Measurements from ENCODE around the gene ARMS2.

The ARMS2 gene

DNA sequence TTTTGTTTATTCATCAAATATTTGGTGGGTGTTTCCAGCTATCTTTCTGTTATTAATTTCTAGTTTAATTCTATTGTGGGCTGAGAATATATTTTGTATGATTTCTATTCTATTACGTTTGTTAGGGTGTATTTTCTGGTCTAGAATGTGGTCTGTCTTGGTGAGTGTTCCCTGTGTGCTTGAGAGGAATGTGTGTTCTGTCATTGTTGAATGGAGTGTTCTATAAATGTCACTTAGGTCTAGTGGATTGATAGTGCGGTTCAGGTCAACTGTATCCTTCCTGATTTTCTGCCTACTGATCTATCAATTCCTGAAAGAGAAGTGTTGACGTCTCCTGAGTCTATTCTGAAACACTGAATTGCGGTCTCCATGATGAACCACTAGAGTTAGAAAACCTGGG is 15.4 kb downstream of the ARMS2 start:
- no peak for FAIRE-seq

DNA sequence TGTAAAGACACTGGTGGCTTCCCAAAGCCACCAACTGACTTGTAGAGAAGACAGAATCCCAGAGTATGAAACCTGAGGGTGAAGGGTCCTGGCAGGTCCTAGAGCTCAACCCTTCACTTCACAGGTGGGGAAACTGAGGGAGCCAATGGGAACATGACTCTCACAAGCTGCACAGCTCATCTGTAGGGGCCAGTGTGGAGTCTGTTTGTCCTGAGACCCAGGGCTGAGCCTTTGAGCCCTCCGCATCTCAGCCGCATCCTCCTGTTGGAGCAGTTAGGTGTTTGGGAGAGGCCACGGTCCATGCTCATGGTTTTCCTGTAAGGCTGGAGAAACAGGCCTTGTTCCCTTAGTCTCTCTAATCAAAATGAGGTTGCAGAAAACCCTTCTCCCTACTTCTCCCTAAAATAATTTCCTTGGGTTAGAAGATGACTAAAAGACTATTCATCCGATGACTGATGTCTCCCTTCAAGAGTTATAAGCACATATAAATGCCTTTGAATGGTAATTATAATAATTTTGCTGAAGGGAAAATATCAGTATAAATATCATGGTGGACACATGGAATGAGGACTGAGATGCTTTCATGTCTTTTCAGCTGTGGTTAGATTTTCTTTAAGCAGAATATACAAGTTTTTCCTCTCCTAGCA is 17.2 kb downstream of the ARMS2 start:
- FAIRE-seq (no peak), DNase-seq (ENCODE audit: low spot score) (no peak)

More for the DNA sequence above, 15.4 kb downstream of the ARMS2 start:
- no peak for DNase-seq (ENCODE audit: low spot score)

DNA sequence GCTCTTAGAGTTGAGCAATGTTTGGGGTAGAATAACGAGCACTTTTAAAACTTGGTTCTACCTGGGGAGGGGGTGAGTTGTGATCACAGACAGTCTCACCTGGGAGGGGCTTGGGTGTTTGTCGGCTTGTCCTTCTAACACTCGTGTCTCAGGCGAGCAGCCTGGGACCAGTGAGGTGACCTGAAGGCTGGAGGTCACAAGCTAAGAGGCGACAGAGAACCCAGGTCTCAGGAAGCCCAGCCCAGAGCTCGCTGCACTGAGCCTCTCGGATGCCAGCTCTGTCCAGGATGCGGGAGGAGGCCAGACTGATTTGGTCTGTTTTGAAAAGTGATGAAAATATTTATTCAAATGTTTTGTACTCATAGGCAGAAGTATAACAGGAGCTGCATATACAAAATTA is 18.7 kb downstream of the ARMS2 start:
- no peak for FAIRE-seq
- DNase-seq (ENCODE audit: low spot score): no peak

DNA sequence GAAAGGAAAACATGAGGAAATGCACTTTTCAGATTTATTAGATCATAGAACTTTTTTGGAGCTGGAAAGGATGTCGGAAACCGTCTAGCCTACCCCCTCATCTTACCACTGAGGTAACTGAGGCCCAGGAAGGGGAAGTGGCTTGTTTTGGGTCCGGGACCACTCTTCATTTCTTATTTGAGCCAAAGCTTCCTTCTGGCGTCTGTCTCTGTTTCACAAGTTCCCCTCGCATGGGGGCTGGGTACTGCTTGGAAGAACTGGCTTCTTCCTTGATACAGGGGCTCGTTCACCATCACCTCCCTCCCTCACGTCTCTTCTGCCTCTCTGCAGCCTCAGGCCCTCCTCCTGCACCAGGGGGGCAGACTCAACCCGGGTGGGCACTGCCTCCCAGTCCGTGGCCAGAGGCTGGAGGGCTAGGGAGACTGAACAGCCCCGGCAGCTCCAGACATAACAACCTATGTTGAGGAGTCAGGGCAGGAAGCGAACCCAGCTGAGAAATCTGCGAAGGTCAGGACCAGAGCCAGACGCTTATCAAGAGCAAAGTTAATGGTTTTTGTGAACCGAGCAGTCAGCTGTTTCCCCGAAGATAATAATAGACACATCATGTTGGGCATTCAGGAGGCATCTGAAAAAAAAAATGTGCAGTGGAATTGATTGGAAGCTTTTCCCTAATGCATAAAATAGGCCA is 19.8 kb downstream of the ARMS2 start:
- FAIRE-seq (no peak), DNase-seq (ENCODE audit: low spot score) (no peak)

DNA sequence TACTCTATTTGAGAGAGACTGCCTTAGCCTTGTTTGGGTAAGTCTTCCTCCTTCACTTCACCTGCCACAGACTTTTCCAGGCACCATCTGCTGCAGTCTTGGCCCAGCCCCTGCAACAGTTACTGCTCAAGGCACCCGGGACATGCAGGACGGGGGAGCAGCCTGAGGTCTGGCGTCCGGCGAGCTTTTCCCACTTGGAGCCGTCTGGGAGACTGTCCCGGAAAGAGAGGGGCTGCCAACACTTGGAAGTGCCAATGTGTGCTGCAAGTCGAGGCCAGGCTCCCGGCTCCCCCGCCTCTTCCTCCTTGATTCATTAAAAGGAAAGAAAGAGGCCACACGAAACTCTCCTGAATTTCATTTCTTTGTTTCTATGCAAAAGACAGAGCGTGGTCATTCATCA is 20.6 kb downstream of the ARMS2 start:
- DNase-seq (ENCODE audit: low spot score) (no peak), FAIRE-seq (no peak)

DNA sequence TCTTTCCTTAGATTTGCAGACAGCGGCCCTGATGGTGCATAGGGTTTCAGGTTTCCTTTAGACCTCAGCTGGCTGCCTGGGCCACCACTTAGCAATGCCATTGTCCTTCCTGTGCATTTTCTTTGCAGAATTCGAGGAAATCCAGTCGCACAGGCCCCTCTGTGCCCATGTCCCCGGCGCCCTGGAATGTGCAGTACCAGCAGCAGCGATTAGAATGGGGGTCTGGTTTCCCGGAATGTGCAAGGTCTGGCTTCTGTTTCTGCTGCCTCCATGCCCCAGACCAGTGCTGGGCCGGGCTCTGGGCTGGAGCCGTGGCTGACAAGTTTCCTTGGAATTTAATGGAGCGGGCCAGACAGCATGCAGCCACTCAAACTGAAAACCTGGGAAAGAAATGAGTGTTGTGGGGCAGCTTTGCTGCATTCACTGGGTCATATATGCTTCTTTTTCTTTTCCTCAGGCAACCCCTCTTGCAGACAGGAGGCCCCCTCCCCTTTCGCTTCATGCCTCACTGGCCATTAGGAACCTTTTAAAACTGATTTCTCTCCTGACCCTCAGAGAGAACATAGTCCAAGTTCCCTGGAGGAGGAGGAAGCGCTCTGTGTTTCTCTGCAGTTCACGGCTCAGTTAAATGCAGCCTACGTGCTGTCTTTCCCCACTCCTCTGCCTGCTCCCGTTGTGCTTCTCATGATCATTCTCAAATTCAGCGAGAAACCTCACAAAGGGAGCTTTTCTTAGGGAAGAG is 21.3 kb downstream of the ARMS2 start:
- DNase-seq (ENCODE audit: low spot score): no peak
- no peak for FAIRE-seq

DNA sequence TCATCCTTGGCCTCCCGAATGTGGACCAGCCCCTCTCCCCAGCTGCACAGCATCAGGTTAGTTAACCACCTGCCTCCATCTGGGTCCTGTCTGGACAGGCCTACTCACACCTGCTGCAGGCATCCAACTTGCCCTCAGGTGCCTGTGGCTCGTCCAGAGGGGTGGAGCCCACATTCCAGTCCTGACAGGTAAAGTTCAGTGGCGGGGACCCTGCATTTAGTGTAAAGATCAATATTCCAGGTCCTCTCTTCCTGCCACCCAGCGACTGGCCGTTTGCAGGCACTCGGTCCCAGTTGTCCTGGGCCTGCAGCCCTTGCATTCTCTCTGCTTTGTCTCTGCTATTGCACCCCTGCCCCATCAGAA is 21.9 kb downstream of the ARMS2 start:
- FAIRE-seq (no peak), DNase-seq (ENCODE audit: low spot score) (no peak)

DNA sequence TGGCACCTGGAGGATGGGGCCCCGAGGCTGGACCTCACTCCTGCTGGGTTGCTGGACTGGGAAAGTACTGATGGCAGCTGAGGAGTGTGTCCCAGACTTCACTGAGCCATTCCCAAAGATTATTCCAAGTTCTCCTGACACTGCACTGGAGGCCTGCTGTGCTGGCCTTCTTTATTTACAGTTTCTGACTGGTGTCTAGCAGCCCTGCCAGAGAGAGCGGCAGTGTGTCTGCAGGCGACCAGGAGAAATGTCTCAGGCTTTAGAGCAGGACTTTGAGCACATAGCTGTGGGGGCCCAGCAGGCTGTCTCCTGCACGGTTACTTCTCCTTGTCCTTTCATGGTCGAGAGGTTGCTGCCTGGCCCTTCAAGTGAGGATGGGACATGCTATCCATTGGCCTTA is 23.0 kb downstream of the ARMS2 start:
- no peak for FAIRE-seq
- no peak for DNase-seq (ENCODE audit: low spot score)

DNA sequence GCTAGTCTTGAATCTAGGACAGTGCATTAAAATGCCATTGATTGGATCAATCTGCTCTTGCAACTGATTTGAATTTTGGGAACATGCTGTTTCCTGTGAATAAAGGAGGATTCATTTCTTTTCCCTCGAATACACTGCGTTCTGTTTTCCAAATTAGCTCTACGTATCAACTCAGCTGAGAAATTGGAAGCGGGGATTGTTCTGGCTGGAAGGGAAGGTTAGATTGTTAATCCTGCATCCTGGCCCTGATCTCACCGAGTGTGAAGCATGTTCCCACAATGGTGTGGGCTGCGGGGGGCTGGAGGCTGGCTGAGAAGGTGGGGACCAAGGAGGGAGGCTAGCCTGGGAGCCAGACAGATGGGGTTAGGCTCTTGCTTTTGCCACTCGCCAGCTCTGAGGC is 24.5 kb downstream of the ARMS2 start:
- no peak for FAIRE-seq
- DNase-seq (ENCODE audit: low spot score): no peak

DNA sequence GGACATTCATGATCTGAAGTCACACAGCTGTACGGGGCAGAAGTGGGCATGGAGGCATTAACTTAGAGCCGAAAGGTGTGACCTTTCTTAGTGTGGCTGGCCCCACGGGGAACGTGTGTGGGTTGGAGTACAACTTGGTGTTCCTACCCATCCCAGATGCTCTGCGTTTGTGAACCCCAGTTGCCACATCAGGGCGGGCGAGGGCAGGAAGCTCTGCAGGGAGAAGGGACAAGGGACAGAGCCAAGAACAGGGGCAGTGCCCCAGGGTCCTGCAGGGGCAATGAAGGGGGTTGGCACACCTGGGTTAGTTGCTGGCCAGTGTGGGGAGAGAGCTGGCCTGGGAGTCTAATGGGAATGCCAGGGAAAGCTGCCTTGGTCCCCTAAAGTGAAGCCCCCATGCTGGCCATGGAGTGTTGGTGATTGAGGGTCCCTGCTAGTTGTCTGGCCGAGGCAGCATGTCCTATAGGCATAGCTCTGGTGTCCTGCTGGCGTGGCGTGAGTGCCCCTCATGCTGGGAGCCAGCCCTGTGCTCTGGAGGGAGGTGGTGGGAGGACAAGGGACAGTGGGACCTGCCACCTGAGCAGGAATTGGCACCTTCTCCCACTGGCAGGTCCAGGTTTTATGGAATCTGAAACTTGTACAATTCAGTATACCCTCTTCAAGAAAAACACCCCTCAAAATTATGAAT is 25.8 kb downstream of the ARMS2 start:
- DNase-seq (ENCODE audit: low spot score): no peak
- no peak for FAIRE-seq

DNA sequence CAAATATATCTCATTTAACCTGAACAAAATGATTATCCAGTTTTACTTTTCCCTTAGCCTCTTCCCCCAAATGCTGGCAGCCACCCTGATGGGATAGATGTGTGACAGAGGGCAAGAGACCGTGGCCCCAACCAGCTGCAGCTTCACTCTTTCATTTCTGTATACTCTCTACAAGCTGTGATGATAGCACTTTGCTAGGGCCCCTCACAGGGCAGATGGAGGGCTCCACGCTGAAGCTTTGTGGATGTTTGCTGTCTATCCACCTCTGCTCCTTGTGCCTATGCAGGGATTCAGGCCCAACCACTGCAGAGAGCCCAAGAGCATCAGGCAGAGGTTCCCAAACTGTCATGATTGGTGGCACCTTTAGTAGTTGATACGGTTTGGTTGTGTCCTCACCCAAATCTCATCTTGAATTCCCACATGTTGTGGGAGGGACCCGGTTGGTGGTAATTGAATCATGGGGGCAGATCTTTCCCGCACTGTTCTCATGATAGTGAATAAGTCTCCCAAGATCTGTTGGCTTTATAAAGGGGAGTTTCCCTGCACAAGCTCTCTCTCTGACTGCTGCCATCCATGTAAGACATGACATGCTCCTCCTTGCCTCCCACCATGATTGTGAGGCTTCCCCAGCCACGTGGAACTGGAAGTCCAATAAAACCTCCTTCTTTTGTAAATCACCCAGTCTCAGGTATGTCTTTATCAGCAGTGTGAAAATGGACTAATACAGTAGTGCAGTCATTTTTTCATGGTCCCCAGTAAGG is 27.0 kb downstream of the ARMS2 start:
- no peak for FAIRE-seq
- DNase-seq (ENCODE audit: low spot score): no peak

DNA sequence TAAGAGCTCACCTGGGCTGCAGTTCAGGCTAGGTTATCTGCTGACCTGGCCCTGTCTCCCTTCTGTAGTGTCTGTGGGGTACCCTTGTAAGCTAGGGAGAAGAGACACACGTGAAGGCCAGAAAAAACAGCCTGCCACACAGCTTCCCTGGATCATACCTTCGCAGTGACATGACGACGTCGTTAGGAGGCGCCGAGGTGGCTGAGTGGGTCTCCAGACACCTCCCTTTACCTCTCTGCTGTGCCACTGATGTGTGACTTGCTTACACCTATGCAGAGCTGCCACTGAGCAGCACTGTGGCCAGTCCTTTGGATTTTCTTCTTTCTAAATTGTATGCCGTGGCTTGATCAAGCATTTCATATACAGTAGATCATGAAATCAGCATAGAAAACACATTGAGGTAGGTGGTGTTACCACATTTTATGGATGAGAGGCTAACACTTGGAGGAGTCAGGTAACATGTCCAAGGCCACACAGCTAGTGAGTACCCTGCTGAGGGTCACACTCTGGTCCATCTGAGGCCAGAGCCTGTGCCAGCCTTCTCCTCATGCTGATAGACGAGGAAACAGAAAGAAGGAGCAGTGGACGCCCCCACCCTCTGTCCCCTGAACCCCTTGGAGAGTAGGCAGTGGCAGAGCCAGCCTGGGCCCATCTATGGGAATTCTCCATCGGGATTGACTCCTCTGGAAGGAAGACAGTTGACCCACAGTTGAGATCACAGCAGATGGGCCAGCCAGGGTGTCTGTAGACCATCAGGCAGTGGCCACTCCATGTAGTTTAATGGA is 30.0 kb downstream of the ARMS2 start:
- no peak for FAIRE-seq
- no peak for DNase-seq (ENCODE audit: low spot score)

DNA sequence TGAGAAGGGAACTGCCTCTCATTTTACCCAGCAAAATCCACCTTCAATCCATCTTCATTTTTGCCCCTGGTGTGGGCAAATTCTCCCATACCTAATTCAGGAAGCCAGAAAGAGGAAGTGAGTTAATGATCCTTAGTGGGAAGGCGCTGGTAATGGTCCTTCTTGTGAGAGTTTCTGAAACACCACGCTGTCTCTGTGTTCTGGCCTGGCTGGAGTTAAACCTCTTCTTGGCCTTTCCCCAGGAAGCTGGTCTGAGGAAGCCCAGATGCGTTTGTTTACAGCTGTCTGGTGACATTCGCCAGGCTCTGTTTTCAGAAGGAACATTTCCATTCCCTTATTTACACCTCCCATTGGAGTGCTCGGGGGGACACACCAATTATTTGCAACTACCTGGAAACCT is 31.2 kb downstream of the ARMS2 start:
- FAIRE-seq: no peak
- no peak for DNase-seq (ENCODE audit: low spot score)

DNA sequence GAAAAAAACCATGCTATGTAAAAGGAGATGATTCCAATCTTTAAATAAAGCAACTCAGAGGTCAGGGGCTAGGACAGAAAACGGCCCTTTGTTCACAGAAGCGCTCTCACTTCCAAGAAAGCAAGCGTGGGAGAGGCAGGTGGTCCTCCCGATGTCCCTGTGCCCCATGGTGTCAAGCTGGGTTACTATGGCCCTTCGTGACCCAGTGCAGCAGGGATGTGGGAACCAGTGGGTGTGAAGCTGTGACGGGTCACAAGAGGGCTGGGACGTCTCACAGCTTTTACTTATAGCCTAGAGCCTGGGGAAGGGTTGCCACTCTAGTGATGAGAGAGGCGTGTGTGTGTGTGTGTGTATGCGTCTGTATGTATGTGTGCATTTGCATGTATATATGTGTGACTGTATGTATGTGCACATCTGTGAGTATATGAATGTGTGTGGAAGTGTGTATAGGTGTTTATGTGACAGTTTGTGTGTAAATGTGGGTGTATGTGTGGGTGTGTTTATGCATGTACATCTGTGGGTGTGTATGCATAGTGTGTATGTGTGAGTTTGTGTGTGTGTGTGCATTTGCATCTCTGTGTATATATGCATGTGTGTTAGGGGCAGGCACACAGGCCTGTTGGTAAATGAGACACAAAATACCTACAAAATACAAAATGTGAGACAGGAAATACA is 32.1 kb downstream of the ARMS2 start:
- DNase-seq (ENCODE audit: low spot score) (no peak), FAIRE-seq (peak; percentile 20)

DNA sequence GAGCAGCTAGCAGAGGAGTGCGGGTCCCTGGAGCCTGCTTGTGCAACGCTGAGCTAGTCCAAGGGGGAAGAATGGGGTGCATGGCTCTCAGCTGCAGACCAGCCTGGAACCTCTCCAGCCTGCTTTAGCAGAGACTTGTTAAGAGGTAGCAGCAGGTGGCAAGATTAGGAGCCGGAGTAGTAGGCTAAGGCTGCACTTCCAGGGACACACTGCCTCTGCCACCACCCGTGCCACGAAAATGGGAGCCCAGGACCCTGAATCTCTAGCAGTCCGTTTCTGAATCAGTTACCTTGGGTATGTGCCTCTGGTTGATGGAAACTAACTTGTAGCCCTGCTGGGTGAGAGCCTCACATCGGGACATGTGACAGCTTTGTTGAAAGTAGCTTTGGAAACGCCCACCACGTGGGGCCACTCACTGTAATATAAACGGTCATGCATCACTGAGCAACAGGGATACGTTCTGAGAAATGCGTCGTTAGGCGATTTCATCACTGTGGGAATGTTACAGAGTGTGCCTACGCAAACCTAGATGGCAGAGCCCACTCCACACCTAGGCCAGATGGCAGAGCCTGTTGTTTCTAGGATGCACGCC is 32.8 kb downstream of the ARMS2 start:
- DNase-seq (ENCODE audit: low spot score): no peak
- no peak for FAIRE-seq

DNA sequence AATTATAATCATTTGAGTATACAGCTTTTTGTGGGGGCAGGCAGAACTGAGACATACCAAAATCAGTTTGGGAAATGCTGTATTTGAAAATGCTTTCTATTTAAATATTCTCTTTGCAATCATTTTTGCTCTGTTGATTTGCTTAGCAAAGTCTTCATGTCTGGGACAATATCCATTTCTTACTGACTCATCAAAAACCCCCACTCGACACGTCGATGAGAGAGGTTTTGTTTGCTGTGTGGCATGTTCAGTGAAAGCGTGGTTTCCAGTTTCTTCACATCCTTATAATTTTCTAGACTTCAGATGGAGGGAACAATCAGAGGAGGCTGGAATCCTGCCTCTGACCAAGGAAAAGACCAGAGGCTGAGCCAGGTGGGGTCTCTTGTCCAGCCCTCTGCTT is 35.8 kb downstream of the ARMS2 start:
- no peak for DNase-seq (ENCODE audit: low spot score)
- no peak for FAIRE-seq

DNA sequence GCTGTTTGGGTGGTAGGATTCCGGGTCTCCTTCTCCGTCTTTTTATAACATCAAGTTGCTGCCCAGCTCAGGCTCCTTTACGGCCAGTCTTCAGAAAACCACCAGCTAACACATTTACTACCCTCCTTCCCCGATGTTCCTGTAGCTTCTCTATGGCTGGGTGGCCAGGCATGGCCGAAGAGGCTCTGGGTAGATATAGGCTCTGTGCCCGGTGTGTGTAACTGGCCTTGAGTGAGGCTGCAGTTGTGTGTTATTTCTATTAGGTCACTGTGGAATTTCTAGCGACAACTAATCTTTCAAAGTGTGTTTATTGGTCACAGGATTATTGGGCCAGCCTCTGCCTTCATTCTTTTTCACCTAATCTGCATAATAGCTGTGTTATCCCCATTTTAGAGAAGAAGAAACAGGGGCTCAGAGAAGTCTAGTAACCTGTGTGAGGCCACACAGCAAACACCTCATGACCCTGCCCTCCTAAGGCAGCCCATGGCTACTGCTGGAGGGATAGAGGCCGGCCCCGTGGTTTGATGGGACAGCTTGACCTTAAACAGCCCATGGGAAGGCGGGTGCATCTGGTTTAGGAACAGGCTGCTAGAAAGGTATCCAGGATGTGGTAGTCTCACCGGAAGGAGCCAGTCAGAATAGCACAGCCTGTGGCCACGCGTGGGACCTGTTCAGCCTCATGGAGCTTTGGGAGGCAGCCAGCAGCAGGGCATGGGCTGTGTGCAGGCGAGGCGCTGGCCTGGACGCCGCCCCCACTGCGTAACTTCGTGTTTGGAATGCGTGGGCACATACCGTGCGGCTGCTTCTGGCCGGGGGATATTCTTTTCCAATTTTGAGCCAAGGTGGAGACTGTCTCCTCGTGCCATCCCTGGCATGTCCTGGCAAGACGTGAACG is 36.6 kb downstream of the ARMS2 start:
- FAIRE-seq (peak; percentile 62), DNase-seq (ENCODE audit: low spot score) (peak; percentile 56)

DNA sequence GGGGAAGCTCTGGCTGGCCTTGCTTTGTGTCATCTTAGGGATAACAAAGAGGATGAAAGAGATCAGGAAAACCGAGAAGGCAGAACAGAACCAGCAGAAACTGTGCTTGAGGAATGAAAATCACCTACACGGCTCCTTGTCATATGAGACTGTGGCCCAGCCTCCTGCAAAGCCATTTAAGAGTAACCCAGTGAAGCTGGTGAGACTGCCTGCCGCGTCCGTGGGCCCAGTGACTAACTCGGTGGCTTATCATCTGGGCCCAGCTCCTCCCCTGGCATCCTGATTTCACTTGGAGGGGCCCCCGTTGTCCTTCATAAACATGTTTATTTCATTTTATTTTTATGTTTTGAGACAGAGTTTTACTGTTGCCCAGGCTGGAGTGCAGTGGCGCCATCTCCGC is 37.6 kb downstream of the ARMS2 start:
- FAIRE-seq: no peak
- no peak for DNase-seq (ENCODE audit: low spot score)

DNA sequence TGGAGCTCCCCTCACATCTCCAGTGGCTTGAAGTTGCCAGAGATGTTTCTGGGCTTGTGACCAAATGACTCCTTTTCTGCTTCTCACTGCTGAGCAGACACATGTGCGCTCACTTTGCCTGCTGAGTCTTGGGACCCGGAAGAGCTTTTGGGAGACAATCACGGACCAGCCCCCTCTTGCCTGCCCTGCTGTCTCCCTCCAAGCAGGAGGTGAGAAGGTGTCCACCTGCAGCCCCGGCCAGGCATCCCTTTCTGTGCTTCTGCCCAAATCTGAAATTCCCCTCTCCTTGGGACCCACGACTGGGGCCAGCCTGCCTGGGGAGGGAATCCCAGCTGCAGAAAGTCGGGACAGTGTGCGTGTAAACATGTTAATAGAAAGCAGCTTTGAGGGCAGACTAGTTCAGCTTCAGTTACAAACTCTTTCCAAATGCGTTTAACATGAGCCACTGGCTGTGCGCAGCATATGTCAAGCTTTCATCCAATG is 38.6 kb downstream of the ARMS2 start:
- DNase-seq (ENCODE audit: low spot score) (no peak), FAIRE-seq (no peak)
